GM18951 (cell line): Measurements from ENCODE around the gene FBXO10.

Experiments used
- POLR2A ChIP-seq: IDR thresholded peaks from 4 replicates; pipeline ENCODE4 v1.6.1; 2011; ENCODE audit warnings: mild to moderate bottlenecking; ENCODE audit not compliant: insufficient read length, insufficient read depth; ENCODE audit errors: extremely low read depth
- in situ Hi-C: fragments of 300-500 bp; cut with MboI; formaldehyde crosslinking; loops from one replicate; pipeline ENCODE4 v1.12.0; 2022; ENCODE audit warnings: low sequenced_read_pairs, mixed read lengths, inconsistent platforms; ENCODE audit not compliant: unreplicated experiment

FBXO10 gene

GRCh38 chr9:37465249-37466036 is 110.7 kb downstream of the FBXO10 start, which contains the start of gene ZBTB5:
ZBTB5 (minus strand) TSS chr9:37465450; CDS start chr9:37442551, 22,899 bp downstream.
- peak; percentile 62 for TF ChIP-seq POLR2A
- in situ Hi-C loops, result no loop called here

- in situ Hi-C loops, result no loop called here
Measured at GRCh38 chr9:37464426-37465248, 111.5 kb downstream of the FBXO10 start.

DNA sequence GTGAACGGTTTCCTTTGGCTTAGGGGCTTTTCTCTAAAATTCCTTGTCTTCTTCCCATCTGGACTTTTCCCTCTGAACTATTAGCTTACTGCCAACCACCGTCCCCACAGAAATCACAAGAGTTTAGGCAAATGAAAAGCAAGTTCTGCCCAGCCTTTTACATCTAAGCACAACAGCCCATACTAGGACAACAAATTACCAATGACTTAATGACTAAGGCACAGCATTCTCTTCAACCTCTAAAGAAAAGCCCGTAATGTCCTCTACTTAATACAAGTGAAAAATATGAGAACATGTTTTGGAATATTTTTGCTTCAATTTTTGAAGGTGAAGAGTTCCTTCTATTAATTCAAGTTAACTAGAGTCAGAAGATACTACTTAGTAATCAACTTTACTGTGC is 112.2 kb downstream of the FBXO10 start:
- in situ Hi-C loops, result no loop called here
- no peak for TF ChIP-seq POLR2A

More at GRCh38 chr9:37464426-37465248, 111.5 kb downstream of the FBXO10 start:
- TF ChIP-seq POLR2A, result peak; percentile 58
